OCI-LY7 (cell line): ENCODE measurements around the gene DFFB.

Source experiments
- EZH2phosphoT487 ChIP-seq: fragments of 200-600 bp; sonication (generic); IDR thresholded peaks from 2 replicates; pipeline ENCODE4 v1.6.1; 2018; ENCODE audit warnings: low read depth, borderline replicate concordance, mild to moderate bottlenecking, mixed run types, antibody characterized with exemption, low read length, moderate library complexity, mixed read lengths
- TF ChIP-seq, protein P1 (sequence below): fragments of 200-600 bp; sonication (generic); conservative IDR thresholded peaks from 2 replicates; pipeline ENCODE4 v1.5.1; 2014; ENCODE audit warnings: mild to moderate bottlenecking, antibody characterized with exemption, low read length, moderate library complexity, mixed read lengths

DNA sequence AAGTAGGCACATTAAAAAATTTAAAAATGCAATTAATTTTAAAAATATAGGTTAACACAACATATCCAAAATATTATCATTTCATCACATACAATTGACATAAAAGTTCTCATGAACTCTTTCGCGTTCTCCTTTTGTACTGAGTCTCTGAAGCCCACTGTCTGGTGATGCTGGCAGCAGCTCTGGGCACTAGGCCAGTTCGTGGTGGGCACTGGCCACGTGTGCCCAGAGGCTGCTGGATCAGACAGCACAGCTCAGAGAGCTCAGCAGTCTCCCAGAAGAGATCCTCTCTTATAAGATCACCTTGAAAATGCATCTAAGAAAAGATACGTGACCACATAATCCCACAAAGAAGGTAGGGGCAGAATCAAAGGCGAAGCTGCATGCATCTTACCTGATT lies 10.2 kb upstream of the DFFB start:
- TF ChIP-seq, protein P1, sequence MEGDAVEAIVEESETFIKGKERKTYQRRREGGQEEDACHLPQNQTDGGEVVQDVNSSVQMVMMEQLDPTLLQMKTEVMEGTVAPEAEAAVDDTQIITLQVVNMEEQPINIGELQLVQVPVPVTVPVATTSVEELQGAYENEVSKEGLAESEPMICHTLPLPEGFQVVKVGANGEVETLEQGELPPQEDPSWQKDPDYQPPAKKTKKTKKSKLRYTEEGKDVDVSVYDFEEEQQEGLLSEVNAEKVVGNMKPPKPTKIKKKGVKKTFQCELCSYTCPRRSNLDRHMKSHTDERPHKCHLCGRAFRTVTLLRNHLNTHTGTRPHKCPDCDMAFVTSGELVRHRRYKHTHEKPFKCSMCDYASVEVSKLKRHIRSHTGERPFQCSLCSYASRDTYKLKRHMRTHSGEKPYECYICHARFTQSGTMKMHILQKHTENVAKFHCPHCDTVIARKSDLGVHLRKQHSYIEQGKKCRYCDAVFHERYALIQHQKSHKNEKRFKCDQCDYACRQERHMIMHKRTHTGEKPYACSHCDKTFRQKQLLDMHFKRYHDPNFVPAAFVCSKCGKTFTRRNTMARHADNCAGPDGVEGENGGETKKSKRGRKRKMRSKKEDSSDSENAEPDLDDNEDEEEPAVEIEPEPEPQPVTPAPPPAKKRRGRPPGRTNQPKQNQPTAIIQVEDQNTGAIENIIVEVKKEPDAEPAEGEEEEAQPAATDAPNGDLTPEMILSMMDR = no peak
- TF ChIP-seq EZH2phosphoT487 = no peak
